ENCODE measurements around the gene COX5B. TPM values are rescaled to one million over a fixed set of nuclear protein-coding genes. Genes with fewer than 3 reads are reported as not detected.
"Not testable (repeated sequence)": the region's sequence is repeated elsewhere in the genome, so short reads cannot be mapped to it uniquely, and the experiment has no call there.

COX5B gene
- total RNA-seq, 4 donors from 2014 or later = 206 to 427 (median 359) TPM

- peak; percentile 96 to 99 for DNase-seq (ENCODE audit: low spot score in 2 of 2)
- 0 to 1% methylated on average over 42 to 59 of the region's 60 CpGs for WGBS, 2 donors
- TF ChIP-seq CTCF (IDR thresholded peaks at IDR 0.05) (no peak), POLR2A (IDR thresholded peaks at IDR 0.05) (peak in 1 of 2 donors; percentile 23)
- intact Hi-C loops (cut with DNase I; ENCODE audit: low total_unique reads) = no loop called here
- H3K4me3 ChIP-seq (ENCODE audit: low read depth, poor library complexity, severe bottlenecking) = peak within 1 kb of the TSS; percentile 60
These were observed 18.2 kb downstream of the COX5B start, which contains the start of gene ACTR1B for GRCh38 chr2:97663962-97664635. Gene ACTR1B, minus strand, starts transcription at chr2:97664044. Its CDS starts 154 bp downstream, at chr2:97663890.

GRCh38 chr2:97664636-97664970, 18.7 kb downstream of the COX5B start:
- no peak for DNase-seq (ENCODE audit: low spot score in 2 of 2)
- H3K4me3 ChIP-seq (ENCODE audit: low read depth, poor library complexity, severe bottlenecking) = peak overlapping the region; percentile 59
- no peak for TF ChIP-seq POLR2A (IDR thresholded peaks at IDR 0.05)
- TF ChIP-seq CTCF (IDR thresholded peaks at IDR 0.05) = no peak
- 5% methylated on average over 21 of the region's 21 CpGs for WGBS, 2 donors
- intact Hi-C loops (cut with DNase I; ENCODE audit: low total_unique reads) = no loop called here

- TF ChIP-seq CTCF (IDR thresholded peaks at IDR 0.05) (no peak), POLR2A (IDR thresholded peaks at IDR 0.05) (no peak)
- WGBS, 2 donors = 93% methylated on average over 6 of the region's 6 CpGs
- DNase-seq (ENCODE audit: low spot score in 2 of 2) = no peak
- intact Hi-C loops (cut with DNase I; ENCODE audit: low total_unique reads) = loop anchor here (5.0 kb wide), 1 partner anchor 1427 kb away; no protein-coding TSS in a partner anchor
- H3K4me3 ChIP-seq (ENCODE audit: low read depth, poor library complexity, severe bottlenecking) = no peak within 1 kb of the TSS
These were observed 23.6 kb downstream of the COX5B start, which contains the start of gene C2orf92 for GRCh38 chr2:97669448-97669847. Gene C2orf92, plus strand, starts transcription at chr2:97669713. Its CDS starts 76 bp downstream, at chr2:97669789.

- 85 to 100% methylated on average over 1 of the region's 1 CpG for WGBS, 2 donors
- intact Hi-C loops (cut with DNase I; ENCODE audit: low total_unique reads) = no loop called here
- no peak overlapping the region for H3K4me3 ChIP-seq (ENCODE audit: low read depth, poor library complexity, severe bottlenecking)
- no peak for DNase-seq (ENCODE audit: low spot score in 2 of 2)
- no peak for TF ChIP-seq CTCF (IDR thresholded peaks at IDR 0.05)
- TF ChIP-seq POLR2A (IDR thresholded peaks at IDR 0.05) = no peak
These were observed 24.6 kb downstream of the COX5B start for GRCh38 chr2:97670471-97670870.

DNA sequence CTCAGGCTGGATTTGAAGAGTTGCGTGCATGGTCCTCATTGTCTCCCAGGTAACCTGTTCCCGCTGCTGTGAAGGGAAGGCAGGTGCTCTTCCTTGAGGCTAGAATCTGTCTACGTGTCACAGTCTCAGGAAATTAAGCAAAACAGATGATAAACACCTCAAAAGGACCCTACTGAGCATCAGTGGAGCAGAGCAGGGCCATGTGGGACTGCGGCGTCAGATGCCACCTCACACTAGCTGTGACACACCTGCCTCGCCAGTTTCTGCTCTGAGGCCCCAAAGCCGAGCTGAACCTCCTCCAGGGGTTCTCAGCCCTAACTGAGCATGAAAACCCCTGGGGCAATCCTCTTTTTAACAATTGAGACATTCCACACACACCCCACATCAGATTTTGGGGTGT, 25.7 kb downstream of the COX5B start:
- TF ChIP-seq CTCF (IDR thresholded peaks at IDR 0.05) (no peak), POLR2A (IDR thresholded peaks at IDR 0.05) (no peak)
- no peak for DNase-seq (ENCODE audit: low spot score in 2 of 2)
- H3K4me3 ChIP-seq (ENCODE audit: low read depth, poor library complexity, severe bottlenecking) = no peak overlapping the region
- 93 to 95% methylated on average over 7 of the region's 7 CpGs for WGBS, 2 donors
- intact Hi-C loops (cut with DNase I; ENCODE audit: low total_unique reads) = no loop called here

DNA sequence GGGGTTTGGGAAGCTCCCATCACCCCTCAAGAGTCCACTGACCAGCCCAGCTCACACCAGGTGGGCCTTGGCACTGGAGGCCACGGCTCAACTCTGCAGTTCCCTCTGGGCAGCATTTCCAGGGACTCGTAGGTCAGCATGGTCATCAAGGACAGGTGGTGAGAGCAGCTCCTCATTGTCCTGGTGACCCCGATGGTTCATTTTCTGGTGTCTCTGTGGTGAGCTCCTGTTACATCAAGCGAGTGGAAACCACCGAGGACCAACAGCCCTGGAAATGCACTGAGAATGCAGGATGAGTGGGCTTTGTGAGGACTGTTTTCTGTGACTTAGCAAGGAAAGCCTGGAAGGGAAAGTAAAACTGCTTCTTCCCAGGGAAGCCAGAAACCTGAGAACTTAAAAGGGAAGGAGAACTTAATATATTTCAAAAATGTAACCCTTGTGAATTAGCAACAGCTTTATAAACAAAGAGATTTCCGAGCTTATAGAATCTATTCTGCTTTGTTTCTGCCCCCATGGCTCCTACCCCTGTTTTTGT, 26.8 kb downstream of the COX5B start:
- 90 to 95% methylated on average over 5 to 6 of the region's 6 CpGs for WGBS, 2 donors
- H3K4me3 ChIP-seq (ENCODE audit: low read depth, poor library complexity, severe bottlenecking); DNase-seq (ENCODE audit: low spot score in 2 of 2); intact Hi-C loops (cut with DNase I; ENCODE audit: low total_unique reads): not testable (repeated sequence)

Data from lower leg skin (tissue), 4 donors.